PC-9 (cell line): ENCODE data around the gene CAPRIN1.

Experiments used
- EZH2 ChIP-seq: fragments of 200-600 bp; sonication (generic); IDR thresholded peaks from 2 replicates; pipeline ENCODE4 v1.8.0; 2017; ENCODE audit warnings: antibody characterized with exemption, low read depth
- TF ChIP-seq, protein P1 (sequence below): fragments of 200-600 bp; sonication (generic); conservative IDR thresholded peaks from 2 replicates; pipeline ENCODE4 v1.6.1; 2017; ENCODE audit warnings: mixed run types, antibody characterized with exemption, mild to moderate bottlenecking, moderate library complexity

DNA sequence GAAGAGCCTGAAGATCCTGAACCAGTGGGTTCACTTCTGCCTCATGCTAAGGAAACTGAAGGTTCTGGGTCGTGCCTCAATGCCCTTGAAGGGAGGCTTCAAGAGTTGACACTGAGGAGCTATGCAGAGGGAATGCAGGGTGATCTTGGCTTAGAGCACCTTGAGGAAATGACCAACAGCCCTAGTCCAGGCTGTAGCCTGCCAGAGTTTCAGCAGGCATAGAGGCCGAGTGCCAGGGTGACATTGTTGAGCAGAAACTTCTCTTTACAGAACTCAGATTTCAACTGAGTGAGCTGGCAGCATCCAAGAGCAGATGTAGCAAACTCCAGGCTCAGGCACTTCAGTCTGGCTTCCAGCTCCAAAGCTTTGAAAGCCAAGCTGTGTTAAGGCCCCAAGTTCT lies 23.1 kb upstream of the CAPRIN1 start:
- TF ChIP-seq, protein P1, sequence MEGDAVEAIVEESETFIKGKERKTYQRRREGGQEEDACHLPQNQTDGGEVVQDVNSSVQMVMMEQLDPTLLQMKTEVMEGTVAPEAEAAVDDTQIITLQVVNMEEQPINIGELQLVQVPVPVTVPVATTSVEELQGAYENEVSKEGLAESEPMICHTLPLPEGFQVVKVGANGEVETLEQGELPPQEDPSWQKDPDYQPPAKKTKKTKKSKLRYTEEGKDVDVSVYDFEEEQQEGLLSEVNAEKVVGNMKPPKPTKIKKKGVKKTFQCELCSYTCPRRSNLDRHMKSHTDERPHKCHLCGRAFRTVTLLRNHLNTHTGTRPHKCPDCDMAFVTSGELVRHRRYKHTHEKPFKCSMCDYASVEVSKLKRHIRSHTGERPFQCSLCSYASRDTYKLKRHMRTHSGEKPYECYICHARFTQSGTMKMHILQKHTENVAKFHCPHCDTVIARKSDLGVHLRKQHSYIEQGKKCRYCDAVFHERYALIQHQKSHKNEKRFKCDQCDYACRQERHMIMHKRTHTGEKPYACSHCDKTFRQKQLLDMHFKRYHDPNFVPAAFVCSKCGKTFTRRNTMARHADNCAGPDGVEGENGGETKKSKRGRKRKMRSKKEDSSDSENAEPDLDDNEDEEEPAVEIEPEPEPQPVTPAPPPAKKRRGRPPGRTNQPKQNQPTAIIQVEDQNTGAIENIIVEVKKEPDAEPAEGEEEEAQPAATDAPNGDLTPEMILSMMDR: no peak
- no peak for TF ChIP-seq EZH2
